Parathyroid adenoma (tissue), 2 donors: ENCODE measurements around the gene CACNA1D.

ENCODE experiments used
- H2AFZ ChIP-seq: fragments of 300-600 bp; sonication (generic); one replicate; pipeline ENCODE4 v1.7.0; 2017; ENCODE audit warnings: antibody characterized with exemption, mild to moderate bottlenecking
- H3K27ac ChIP-seq: fragments of 300-600 bp; sonication (generic); one replicate; pipeline ENCODE4 v1.7.0; 2017
- H3K27me3 ChIP-seq: fragments of 300-600 bp; sonication (generic); one replicate; pipeline ENCODE4 v1.7.0; 2017; ENCODE audit warnings: low read length; ENCODE audit not compliant: control insufficient read depth, insufficient read depth
- H3K36me3 ChIP-seq: fragments of 300-600 bp; sonication (generic); one replicate; pipeline ENCODE4 v1.7.0; 2017; ENCODE audit warnings: low read length; ENCODE audit not compliant: control insufficient read depth, insufficient read depth
- H3K4me1 ChIP-seq: fragments of 300-600 bp; sonication (generic); one replicate; pipeline ENCODE4 v1.7.0; 2017; ENCODE audit warnings: control low read depth
- H3K4me2 ChIP-seq: fragments of 300-600 bp; sonication (generic); one replicate; pipeline ENCODE4 v1.7.0; 2017; ENCODE audit warnings: low read length
- H3K4me3 ChIP-seq: fragments of 300-600 bp; sonication (generic); one replicate; pipeline ENCODE4 v1.7.0; 2017; ENCODE audit warnings: low read depth, low read length
- H3K79me2 ChIP-seq: fragments of 300-600 bp; sonication (generic); one replicate; pipeline ENCODE4 v1.7.0; 2017; ENCODE audit warnings: control low read depth
- H3K9ac ChIP-seq: fragments of 300-600 bp; sonication (generic); one replicate; pipeline ENCODE4 v1.7.0; 2017; ENCODE audit warnings: mild to moderate bottlenecking
- H3K9me3 ChIP-seq: fragments of 300-600 bp; sonication (generic); one replicate; pipeline ENCODE4 v1.7.0; 2017; ENCODE audit warnings: low read length; ENCODE audit not compliant: control insufficient read depth
- TF ChIP-seq, protein P1 (sequence below): fragments of 300-600 bp; sonication (generic); IDR thresholded peaks from one replicate; pipeline ENCODE4 v1.7.0; 2017; ENCODE audit warnings: antibody characterized with exemption, mild to moderate bottlenecking
- donor health status: primary hyperparathyroidism.

Gene CACNA1D

GRCh38 chr3:53545996-53546359 lies 51.6 kb downstream of the CACNA1D start:
- Histone ChIP-seq H3K9me3 (no peaks in the 10 kb centered on the region), H3K9ac (no peak overlapping the region), H3K4me1 (peaks cover 15% of the 10 kb centered on the region), H3K4me2 (peak overlapping the region; percentile 16), H3K4me3 (no peak overlapping the region), H3K36me3 (no peaks in the 10 kb centered on the region), H2AFZ (peak overlapping the region; percentile 65), H3K79me2 (no peaks in the 10 kb centered on the region), H3K27ac (peak overlapping the region; percentile 7), H3K27me3 (no peaks in the 10 kb centered on the region)
- TF ChIP-seq, protein P1, sequence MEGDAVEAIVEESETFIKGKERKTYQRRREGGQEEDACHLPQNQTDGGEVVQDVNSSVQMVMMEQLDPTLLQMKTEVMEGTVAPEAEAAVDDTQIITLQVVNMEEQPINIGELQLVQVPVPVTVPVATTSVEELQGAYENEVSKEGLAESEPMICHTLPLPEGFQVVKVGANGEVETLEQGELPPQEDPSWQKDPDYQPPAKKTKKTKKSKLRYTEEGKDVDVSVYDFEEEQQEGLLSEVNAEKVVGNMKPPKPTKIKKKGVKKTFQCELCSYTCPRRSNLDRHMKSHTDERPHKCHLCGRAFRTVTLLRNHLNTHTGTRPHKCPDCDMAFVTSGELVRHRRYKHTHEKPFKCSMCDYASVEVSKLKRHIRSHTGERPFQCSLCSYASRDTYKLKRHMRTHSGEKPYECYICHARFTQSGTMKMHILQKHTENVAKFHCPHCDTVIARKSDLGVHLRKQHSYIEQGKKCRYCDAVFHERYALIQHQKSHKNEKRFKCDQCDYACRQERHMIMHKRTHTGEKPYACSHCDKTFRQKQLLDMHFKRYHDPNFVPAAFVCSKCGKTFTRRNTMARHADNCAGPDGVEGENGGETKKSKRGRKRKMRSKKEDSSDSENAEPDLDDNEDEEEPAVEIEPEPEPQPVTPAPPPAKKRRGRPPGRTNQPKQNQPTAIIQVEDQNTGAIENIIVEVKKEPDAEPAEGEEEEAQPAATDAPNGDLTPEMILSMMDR: no peak

- H3K4me1 ChIP-seq: peaks cover 21% of the 10 kb centered on the region
- no peaks in the 10 kb centered on the region for H3K9me3 ChIP-seq
- H2AFZ ChIP-seq: no peak overlapping the region
- no peak overlapping the region for H3K4me3 ChIP-seq
- H3K79me2 ChIP-seq: no peaks in the 10 kb centered on the region
- no peaks in the 10 kb centered on the region for H3K36me3 ChIP-seq
- no peaks in the 10 kb centered on the region for H3K27me3 ChIP-seq
- H3K9ac ChIP-seq: no peak overlapping the region
- H3K27ac ChIP-seq: no peak overlapping the region
- no peak overlapping the region for H3K4me2 ChIP-seq
- TF ChIP-seq, protein P1: no peak
These were observed 52.9 kb downstream of the CACNA1D start for GRCh38 chr3:53547327-53547726.

DNA sequence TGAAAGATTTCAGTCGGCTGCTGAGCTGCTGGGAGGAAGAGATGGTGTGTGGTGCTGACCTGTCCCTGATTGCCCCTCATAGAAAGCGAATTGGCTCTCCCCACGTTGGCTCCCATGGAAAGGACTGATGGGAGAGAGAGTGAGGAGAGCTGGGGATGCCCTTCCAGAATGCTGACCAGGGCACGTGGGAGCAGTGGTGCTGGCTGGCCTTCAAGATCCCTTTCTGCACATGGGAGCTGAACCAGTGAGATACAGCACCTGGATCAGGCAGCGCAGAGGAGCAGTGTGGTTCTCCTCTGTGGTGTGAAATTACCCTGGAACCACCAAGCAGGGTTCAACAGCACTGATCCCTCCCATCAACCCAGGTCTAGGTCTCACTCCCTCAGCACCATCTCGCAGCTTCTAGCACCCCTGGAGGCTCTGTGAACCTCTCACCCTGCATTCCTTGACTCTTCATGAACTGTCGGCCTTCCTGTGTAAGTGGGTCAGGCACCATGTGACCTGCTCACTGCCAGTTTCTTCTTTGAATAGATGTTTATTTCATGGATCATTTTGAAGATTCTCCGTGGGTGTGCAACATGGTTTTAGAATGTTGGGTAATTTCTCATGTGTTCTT lies 55.7 kb downstream of the CACNA1D start:
- Histone ChIP-seq H2AFZ (peak overlapping the region; percentile 34), H3K36me3 (no peaks in the 10 kb centered on the region), H3K27ac (no peak overlapping the region), H3K4me1 (peaks cover 21% of the 10 kb centered on the region), H3K27me3 (no peaks in the 10 kb centered on the region), H3K9me3 (no peaks in the 10 kb centered on the region), H3K79me2 (no peaks in the 10 kb centered on the region), H3K4me2 (no peak overlapping the region), H3K4me3 (no peak overlapping the region), H3K9ac (no peak overlapping the region)
- TF ChIP-seq, protein P1: no peak

DNA sequence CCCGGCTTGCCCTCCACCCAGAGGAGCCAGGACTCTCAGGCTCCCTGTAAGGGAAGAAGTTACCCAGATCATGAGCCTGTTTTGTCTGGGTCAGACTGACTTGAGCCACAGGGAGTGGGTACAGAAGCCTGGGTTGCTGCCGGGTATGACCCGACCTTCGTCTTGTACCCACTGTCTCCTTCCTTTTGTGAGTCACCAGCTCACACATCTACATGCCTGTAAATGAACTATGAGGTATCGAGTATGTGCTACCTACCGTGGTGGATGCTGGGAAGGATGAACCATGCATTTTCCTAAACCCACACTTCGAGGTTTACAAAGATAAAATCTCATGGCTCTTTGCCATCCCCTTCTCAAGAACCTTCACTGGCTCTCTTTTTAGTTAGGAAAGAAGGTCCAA lies 56.9 kb downstream of the CACNA1D start:
- Histone ChIP-seq H3K9me3 (no peaks in the 10 kb centered on the region), H3K4me2 (no peak overlapping the region), H3K27me3 (no peaks in the 10 kb centered on the region), H3K9ac (no peak overlapping the region), H3K36me3 (no peaks in the 10 kb centered on the region), H3K79me2 (no peaks in the 10 kb centered on the region), H3K4me1 (peaks cover 15% of the 10 kb centered on the region), H2AFZ (peak overlapping the region; percentile 15), H3K27ac (no peak overlapping the region), H3K4me3 (no peak overlapping the region)
- TF ChIP-seq, protein P1: no peak

GRCh38 chr3:53552730-53553129 lies 58.3 kb downstream of the CACNA1D start:
- Histone ChIP-seq H3K36me3 (no peaks in the 10 kb centered on the region), H3K27ac (no peak overlapping the region), H3K9ac (no peak overlapping the region), H2AFZ (no peak overlapping the region), H3K4me2 (no peak overlapping the region), H3K79me2 (no peaks in the 10 kb centered on the region), H3K27me3 (no peaks in the 10 kb centered on the region), H3K9me3 (no peaks in the 10 kb centered on the region), H3K4me3 (no peak overlapping the region), H3K4me1 (peaks cover 12% of the 10 kb centered on the region)
- TF ChIP-seq, protein P1: no peak
